Thyroid gland (tissue), 4 donors: ENCODE results near the gene SEMA7A. TPM values are rescaled to one million over a fixed set of nuclear protein-coding genes. Genes with fewer than 3 reads are reported as not detected.

Source experiments
- DNase-seq, 2 donors: peaks; one replicate each; pipeline ENCODE4 v3.0.0-alpha.2; 2019
- H3K27ac ChIP-seq, 3 donors: fragments of 200-600 bp; sonication (generic); 1 replicate in 2 of 3; 2 replicates in 1 of 3; pipeline ENCODE4 v1.5.1; 2016 to 2019; ENCODE audit warnings: mild to moderate bottlenecking in 1 of 3, moderate library complexity in 1 of 3
- H3K27me3 ChIP-seq: fragments of 200-600 bp; sonication (generic); one replicate; pipeline ENCODE4 v1.5.1; 2019
- H3K36me3 ChIP-seq, 2 donors: fragments of 200-600 bp; sonication (generic); one replicate each; pipeline ENCODE4 v1.5.1; 2016 to 2019
- H3K4me1 ChIP-seq, 2 donors: fragments of 200-600 bp; sonication (generic); one replicate each; pipeline ENCODE4 v1.5.1; 2017 to 2019
- H3K4me3 ChIP-seq, 3 donors: fragments of 200-600 bp; sonication (generic); replicated peaks in 1 of 3; 1 replicate in 2 of 3; 2 replicates in 1 of 3; pipeline ENCODE4 v1.5.1; 2016; ENCODE audit warnings: mild to moderate bottlenecking in 1 of 3
- H3K9me3 ChIP-seq: fragments of 200-600 bp; sonication (generic); one replicate; pipeline ENCODE4 v1.5.1; 2017
- POLR2A ChIP-seq, 2 donors: fragments of 450-650 bp; IDR thresholded peaks; one replicate each; pipeline ENCODE4 v1.6.1; 2017; ENCODE audit warnings: antibody characterized with exemption in 2 of 2, mild to moderate bottlenecking in 2 of 2, moderate library complexity in 1 of 2
- WGBS, 2 donors: methylation state at CpG; one replicate each; pipeline ENCODE4 v1.1.5; 2017; 5-methylcytosine and 5-hydroxymethylcytosine counted together
- intact Hi-C: fragments of 100-400 bp; cut with DNase I; formaldehyde crosslinking; loops from one replicate; pipeline ENCODE4 v1.15.1; 2023
- total RNA-seq, 4 donors: library from RNA; depleted of rRNA; stranded (reverse); fragments of >200 nt; gene quantifications; one replicate each; pipeline ENCODE4 v1.2.3, GENCODE V29; 2016
- TF ChIP-seq, protein P1 (sequence below), 6 experiments: fragments of 200-600 bp in 3 of 6; fragments of 450-650 bp in 3 of 6; sonication (generic) in 3 of 6; IDR thresholded peaks; one replicate each; pipeline ENCODE4 v1.5.1; 2016 to 2019; ENCODE audit warnings: antibody characterized with exemption in 6 of 6, mild to moderate bottlenecking in 2 of 6, inconsistent platforms in 1 of 6, moderate library complexity in 1 of 6

The SEMA7A gene
- total RNA-seq, 4 donors from 2014 or later: 0.29 to 2.0 (median 1.6) TPM

DNA sequence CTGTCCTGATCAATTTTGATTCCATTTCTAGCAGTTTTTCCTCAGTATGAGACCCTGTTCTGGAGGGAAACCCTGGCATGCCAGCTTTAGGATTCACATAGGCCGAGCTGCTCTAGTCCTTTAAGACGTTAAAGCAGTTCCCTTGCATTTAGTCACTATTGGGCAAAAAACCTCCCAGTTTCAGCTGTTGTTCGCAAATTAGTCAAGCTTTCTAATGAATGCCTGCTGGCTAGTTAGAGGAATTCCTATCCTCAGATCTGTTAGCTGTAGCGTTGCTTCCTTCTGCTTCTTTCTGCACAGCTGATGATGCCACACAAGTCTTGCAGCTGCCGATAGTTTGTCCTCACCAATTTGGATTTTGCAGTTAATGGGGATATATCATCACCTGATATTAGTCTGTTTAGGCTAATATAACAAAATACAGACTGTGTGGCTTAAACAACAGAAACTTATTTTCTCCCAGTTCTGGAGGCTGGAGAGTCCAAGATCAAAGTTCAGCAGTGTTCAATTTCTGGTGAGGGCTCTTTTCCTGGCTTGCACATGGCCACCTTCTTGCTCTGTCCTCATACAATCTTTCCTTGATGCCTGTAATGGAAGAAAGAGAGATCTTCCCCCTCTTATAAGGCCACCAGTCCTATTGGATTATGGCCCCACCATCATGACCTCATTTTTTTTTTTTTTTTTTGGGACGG, 34.7 kb upstream of the SEMA7A start:
- H3K27ac ChIP-seq: no peak overlapping the region
- no peak for DNase-seq
- no peaks in the 10 kb centered on the region for H3K27me3 ChIP-seq
- no peak for TF ChIP-seq POLR2A (IDR thresholded peaks at IDR 0.05)
- TF ChIP-seq, protein P1, sequence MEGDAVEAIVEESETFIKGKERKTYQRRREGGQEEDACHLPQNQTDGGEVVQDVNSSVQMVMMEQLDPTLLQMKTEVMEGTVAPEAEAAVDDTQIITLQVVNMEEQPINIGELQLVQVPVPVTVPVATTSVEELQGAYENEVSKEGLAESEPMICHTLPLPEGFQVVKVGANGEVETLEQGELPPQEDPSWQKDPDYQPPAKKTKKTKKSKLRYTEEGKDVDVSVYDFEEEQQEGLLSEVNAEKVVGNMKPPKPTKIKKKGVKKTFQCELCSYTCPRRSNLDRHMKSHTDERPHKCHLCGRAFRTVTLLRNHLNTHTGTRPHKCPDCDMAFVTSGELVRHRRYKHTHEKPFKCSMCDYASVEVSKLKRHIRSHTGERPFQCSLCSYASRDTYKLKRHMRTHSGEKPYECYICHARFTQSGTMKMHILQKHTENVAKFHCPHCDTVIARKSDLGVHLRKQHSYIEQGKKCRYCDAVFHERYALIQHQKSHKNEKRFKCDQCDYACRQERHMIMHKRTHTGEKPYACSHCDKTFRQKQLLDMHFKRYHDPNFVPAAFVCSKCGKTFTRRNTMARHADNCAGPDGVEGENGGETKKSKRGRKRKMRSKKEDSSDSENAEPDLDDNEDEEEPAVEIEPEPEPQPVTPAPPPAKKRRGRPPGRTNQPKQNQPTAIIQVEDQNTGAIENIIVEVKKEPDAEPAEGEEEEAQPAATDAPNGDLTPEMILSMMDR (IDR thresholded peaks at IDR 0.05): no peak
- 96 to 98% methylated on average over 6 of the region's 6 CpGs for WGBS, 2 donors
- no peaks in the 10 kb centered on the region for H3K4me1 ChIP-seq
- H3K4me3 ChIP-seq: no peak overlapping the region
- no peaks in the 10 kb centered on the region for H3K9me3 ChIP-seq
- intact Hi-C loops: loop anchor here (5.0 kb wide), 1 partner anchor 74 kb away; the partner anchor contains the start of gene ARID3B
- no peaks in the 10 kb centered on the region for H3K36me3 ChIP-seq

DNA sequence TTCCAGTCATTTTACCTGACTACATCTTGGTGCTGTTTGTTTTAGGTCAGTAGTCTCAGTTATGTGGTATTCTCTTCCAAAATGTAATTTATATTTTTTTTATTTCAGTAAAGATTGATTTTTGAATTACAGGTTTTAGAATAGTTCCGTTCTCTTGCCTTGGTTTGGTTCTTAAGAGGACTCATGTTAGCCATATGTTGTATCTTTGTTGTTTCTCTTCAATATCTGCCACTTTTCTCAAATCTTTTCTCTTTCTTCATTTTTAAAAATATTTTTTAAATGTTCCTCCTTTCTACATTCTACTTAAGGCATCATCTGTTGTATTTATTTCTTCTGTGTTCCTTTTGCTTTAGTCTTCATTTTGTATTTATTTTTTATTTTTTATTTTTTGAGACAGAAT, 32.8 kb upstream of the SEMA7A start:
- Histone ChIP-seq H3K4me1 (peaks cover 5 to 8% of the 10 kb centered on the region in 2 donors), H3K27me3 (no peaks in the 10 kb centered on the region), H3K36me3 (no peaks in the 10 kb centered on the region), H3K27ac (no peak overlapping the region), H3K4me3 (no peak overlapping the region), H3K9me3 (no peaks in the 10 kb centered on the region)
- 96 to 100% methylated on average over 1 of the region's 1 CpG for WGBS, 2 donors
- intact Hi-C loops: loop anchor here (5.0 kb wide), 1 partner anchor 76 kb away; the partner anchor contains the start of gene ARID3B
- TF ChIP-seq, protein P1 (IDR thresholded peaks at IDR 0.05): no peak
- no peak for DNase-seq

DNA sequence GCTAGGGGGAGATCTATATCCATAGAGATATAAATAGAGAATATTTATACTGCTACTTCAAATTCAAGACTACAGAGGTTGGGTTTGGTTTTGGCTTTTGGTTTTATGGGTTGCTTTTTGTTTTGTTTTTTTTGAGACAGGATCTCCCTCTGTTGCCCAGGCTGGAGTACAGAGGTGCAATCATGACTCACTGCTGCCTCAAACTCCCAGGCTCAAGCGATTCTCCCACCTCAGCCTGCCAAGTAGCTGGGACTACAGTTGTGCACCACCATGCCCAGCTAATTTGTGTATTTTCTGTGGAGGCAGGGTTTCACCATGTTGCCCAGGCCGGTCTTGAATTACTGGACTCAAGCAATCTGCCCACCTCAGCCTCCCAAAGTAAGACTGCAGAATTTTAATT, 31.1 kb upstream of the SEMA7A start:
- Histone ChIP-seq H3K27me3 (no peaks in the 10 kb centered on the region), H3K4me1 (peaks cover 10 to 16% of the 10 kb centered on the region in 2 donors), H3K4me3 (no peak overlapping the region), H3K36me3 (no peaks in the 10 kb centered on the region), H3K9me3 (no peaks in the 10 kb centered on the region), H3K27ac (no peak overlapping the region)
- TF ChIP-seq, protein P1 (IDR thresholded peaks at IDR 0.05): no peak
- no peak for TF ChIP-seq POLR2A (IDR thresholded peaks at IDR 0.05)
- 94 to 100% methylated on average over 2 of the region's 2 CpGs for WGBS, 2 donors
- intact Hi-C loops: loop anchor here (5.0 kb wide), 1 partner anchor 77 kb away; the partner anchor contains the start of gene ARID3B
- DNase-seq: no peak

DNA sequence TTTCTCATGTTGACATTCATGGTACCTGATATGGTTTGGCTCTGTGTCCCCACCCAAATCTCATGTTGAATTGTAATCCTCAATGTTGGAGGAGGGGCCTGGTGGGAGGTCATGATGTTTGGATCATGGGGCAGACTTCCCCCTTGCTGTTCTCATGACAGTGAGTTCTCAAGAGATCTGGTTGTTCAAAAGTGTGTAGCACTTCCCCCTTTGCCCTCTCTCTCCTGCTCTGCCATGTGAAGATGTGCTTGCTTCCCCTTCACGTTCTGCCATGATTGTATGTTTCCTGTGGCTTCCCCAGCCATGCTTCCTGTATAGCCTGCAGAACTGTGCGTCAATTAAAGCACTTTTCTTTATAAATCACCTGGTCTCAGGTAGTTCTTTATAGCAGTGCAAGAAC, 30.5 kb upstream of the SEMA7A start:
- H3K27me3 ChIP-seq: no peaks in the 10 kb centered on the region
- DNase-seq: no peak
- intact Hi-C loops: no loop called here
- H3K4me3 ChIP-seq: no peak overlapping the region
- H3K36me3 ChIP-seq: no peaks in the 10 kb centered on the region
- WGBS, 2 donors: 77 to 86% methylated on average over 2 of the region's 2 CpGs
- H3K4me1 ChIP-seq: peaks cover 12 to 17% of the 10 kb centered on the region in 2 donors
- H3K27ac ChIP-seq: no peak overlapping the region
- H3K9me3 ChIP-seq: no peaks in the 10 kb centered on the region
- TF ChIP-seq, protein P1 (IDR thresholded peaks at IDR 0.05): no peak
- no peak for TF ChIP-seq POLR2A (IDR thresholded peaks at IDR 0.05)

DNA sequence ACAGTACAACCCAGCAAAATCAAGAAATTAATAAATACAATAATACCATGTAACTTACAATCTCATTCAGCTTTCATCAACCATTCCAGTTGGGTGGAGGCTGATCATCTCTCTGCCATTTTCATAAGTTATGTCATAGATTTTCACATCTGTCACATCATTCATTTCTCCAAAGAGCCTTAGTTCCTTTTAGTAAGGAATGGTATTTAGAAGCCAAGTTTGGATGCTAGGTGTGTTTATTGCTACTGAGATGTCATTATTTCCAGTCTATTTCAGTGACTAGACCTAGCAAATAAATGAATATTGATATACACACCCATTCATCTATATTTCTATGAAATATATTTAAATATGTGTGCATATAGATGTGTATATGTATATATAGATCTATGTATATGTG, 29.9 kb upstream of the SEMA7A start:
- Histone ChIP-seq H3K27ac (no peak overlapping the region), H3K4me1 (peaks cover 12 to 17% of the 10 kb centered on the region in 2 donors), H3K27me3 (no peaks in the 10 kb centered on the region), H3K36me3 (no peaks in the 10 kb centered on the region), H3K9me3 (no peaks in the 10 kb centered on the region), H3K4me3 (no peak overlapping the region)
- intact Hi-C loops: no loop called here
- no peak for DNase-seq
- no peak for TF ChIP-seq POLR2A (IDR thresholded peaks at IDR 0.05)
- TF ChIP-seq, protein P1 (IDR thresholded peaks at IDR 0.05): no peak
